IPS-18c (cell line): ENCODE data around the gene SOX18.

Experiments
- H3K4me3 ChIP-seq: 2 replicates; pipeline ENCODE4 v1.7.0; 2013; ENCODE audit warnings: low read depth, mild to moderate bottlenecking, low read length, moderate library complexity; ENCODE audit not compliant: insufficient read depth
- H3K9me3 ChIP-seq: one replicate; pipeline ENCODE4 v1.6.1; 2013; ENCODE audit warnings: mild to moderate bottlenecking, low read length, moderate library complexity; ENCODE audit not compliant: control insufficient read depth, insufficient read depth

The SOX18 gene

DNA sequence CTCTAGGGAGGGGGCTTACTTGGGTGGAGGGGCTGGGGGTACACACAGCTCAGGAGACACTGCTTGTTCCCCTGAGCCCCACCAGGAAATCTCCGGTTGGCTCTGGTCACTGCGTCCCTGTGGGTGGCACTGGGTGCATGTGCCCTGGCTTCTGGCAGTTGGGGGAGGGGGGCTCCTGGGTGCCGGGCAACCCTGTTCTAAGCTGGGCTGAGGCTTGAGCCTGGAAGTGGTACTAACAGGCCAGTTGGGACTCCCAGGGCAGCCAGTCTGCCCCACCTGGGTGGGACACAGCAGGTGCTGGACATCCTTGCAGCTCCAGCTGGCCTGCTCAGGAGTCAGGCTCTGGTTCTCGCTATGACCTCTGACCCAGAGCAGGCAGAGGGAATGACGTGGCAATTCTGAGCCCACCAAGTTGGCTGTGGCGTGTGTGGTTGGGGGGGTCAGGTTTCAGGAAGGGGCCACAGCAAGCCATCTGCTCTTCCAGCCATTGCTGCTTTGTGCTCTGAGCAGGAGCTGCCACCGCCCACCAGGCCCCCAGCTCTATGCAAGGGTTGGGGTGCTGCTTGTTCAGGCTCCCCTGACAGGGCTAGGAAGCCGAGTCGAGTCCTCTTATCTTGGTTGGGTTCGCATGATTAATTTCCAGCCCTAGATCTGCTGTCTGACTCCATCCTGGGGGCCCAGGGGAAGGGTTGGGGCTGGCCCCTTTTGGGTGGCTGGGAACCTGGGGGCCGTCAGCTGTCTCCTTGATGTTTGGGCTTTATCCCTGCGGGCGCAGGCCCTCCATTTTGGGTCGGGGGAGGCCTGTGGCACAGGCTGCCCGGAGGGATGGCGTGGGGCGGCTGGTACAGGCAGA lies 12.9 kb downstream of the SOX18 start:
- Histone ChIP-seq H3K9me3 (no peaks in the 10 kb centered on the region), H3K4me3 (no peak overlapping the region)

DNA sequence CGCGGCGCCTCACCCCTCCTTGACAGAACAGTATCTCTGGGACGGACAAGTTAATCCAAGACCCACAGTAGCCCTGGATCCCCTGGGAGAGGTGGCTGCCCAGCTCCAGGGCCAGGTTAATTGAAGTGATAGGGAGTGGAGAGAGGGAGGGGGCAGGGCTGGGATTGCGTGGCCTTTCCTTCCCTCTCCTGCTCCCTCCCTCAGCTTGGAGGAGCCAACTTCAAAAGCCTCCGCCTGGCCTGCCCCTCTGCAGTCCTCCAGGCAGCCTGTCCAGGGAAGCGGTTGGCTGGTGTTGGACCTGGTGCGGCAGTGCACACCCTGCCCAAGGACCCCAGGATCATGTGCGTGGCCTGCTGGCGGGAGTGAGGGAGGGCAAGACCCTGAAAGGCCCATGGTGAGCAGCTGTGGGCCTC lies 13.5 kb downstream of the SOX18 start, which contains the start of gene C20orf204:
TSS of gene C20orf204 (plus strand) at position 250 of the 413 bp plus-strand sequence. CDS start at position 392, 142 bp downstream.
- H3K9me3 ChIP-seq = no peaks in the 10 kb centered on the region
- no peak within 1 kb of the TSS for H3K4me3 ChIP-seq

DNA sequence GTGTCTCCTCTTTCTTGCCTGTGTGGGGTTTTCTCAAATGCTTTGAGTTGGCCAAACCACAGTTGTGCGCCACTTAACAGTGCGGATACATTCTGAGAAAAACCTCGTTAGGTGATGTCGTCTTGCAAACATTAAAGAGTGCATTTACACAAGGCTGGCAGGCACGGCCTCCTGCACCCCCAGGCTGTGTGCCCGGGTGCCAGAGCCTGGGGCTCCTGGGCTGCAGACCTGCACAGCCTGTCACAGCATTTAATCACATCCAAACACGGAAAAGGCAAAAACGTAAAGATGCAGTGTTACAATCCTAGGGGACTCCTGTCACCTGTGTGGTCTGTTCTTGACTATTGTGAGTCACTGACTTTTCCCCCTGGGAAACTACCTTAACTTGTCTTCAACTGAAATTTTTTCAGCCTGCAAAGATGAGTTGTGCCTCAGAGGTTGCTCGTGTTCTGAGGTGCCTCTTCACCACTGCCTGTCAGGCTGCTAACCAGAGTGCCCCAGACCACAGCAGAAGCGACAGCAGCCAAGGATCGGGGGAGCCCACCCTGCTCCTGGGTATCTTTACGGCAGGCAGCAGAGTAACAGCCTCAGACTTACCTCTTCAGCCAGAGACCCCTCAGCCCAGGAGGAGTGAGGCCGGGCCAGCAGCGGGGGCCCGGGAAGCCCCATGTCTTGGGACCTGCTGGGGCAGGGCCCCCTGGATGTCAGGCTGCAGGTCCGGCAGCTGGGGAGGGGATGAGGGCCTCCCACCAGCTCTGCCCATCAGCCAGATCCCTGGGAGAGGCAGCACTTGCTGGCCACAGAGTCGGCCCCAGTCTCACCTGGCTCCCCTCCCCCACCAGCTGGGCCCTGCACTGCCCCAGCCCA lies 14.1 kb downstream of the SOX18 start:
- no peak overlapping the region for H3K4me3 ChIP-seq
- no peaks in the 10 kb centered on the region for H3K9me3 ChIP-seq

DNA sequence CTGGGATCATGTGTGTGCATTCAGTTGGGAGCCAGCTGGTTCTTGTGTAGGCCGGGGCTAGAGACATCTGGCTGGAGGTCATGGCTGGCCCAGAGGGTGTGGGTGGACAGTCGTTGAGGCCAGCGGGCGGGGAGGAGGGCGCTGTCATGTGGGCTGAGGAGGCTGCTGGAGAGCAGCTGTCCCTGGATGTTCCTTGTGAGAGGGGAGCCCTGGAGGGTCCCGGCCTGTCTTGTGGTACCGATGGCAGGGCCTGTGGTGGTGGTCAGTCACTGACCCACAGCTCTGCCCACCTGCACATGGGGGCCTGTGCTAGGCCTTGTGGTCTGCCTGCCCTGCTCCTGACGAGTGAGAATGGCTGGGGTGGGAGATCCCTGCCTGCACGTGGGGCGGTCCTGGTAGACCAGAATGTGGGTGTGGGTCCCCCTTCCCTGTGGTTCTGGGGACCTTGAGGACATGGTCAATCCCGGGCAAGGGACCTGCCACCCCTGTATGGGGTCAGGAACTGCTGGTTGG lies 15.4 kb downstream of the SOX18 start:
- Histone ChIP-seq H3K9me3 (no peaks in the 10 kb centered on the region), H3K4me3 (no peak overlapping the region)

DNA sequence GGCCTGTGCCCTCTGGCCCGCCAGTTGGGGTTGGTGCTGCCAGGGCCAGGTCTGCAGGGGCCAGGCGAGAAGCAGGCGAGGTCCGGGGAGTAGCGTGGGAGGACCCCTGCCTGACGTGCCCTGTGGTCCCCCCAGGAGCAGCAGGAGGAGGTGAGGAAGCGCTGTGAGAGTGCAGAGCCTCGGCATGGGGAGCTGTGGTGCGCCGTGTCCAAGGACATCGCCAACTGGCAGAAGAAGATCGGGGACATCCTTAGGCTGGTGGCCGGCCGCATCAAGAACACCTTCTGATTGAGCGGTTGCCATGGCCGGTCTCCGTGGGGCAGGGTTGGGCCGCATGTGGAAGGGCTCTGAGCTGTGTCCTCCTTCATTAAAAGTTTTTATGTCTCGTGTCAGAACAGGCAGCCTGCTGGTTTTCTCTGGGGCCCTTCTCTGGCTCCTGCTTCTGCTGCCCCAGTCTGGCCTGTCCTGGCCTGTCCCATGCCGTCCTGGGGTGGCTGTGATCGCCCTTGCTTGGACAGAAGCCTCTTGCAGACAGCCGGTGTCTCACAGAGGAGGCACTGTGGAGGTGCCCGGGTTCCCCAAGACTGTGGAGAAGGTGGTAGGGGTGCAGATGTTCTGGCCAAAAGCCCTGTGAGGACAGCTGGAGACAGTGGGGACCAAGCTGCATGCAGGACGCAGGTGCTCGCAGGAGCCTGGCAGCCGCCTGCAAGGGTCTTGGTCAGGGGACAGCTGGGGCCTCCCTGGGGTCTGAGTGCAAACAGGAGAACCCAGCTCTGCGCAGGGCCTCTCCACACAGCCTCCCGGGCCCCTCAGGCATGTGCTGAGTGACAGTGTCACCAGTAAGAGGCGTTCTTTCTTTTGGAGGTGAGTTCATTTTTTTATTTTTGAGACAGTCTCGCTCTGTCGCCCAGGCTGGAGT lies 16.5 kb downstream of the SOX18 start:
- no peaks in the 10 kb centered on the region for H3K9me3 ChIP-seq

DNA sequence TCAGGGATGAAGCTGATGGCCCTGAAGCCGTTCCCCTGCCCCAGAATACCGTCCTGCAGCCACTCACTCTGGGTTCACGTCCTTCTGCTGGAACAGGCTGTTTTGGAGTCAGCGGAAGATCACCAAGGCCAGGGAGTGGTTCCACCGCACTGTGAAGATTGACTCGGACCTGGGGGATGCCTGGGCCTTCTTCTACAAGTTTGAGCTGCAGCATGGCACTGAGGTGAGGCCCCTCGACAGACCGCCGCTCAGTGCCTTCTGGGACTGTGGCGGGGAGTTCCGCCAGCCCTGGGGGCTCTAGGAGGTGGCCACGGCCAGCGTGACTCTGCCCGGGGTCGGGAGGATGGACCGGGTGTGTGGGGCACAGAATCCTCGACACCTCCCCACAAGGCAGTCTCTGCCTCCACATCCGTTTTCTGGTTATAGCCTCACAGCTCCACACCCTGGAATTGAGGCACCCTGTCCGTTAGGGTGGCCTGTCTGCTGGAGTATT lies 17.6 kb downstream of the SOX18 start:
- Histone ChIP-seq H3K9me3 (no peaks in the 10 kb centered on the region), H3K4me3 (no peak overlapping the region)

More for the DNA sequence above, 16.5 kb downstream of the SOX18 start:
- H3K4me3 ChIP-seq = no peak overlapping the region

DNA sequence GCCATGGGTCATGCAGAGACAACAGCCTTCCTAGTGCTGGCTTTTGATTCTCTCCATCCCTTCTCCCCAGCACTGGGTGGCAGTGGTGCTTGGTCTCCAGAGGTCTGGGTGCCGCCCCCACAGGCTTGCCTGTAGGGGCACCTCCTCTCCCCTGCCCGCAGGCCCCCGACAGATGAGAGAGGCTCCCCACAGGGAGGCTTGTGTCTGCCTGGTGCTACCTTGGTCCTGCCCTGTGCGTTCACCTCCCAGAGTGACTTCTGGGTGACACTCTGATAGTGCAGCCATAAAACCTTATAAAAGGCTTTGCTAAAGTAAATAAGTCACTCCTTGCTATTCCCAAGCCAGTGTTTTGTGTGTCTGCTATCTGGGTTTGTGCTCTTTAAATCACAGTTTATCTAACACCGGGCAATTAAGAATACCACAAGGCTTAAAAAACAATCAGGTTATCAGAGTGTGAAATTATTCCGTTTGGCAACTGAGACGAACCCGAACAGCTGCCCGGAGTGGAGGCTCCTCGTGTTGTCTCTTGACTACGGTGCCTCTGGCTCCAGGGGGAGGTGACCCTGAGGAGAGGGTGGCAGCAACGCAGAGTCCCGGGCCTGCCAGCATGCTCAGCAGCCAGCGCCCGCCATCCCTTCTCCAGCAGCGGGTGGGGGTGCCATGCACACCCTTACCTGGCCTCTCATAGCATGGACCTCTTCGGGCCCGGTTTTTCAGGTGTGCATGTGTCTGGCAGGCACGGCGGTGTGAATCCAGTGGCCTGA lies 18.9 kb downstream of the SOX18 start:
- no peaks in the 10 kb centered on the region for H3K9me3 ChIP-seq
- no peak overlapping the region for H3K4me3 ChIP-seq

DNA sequence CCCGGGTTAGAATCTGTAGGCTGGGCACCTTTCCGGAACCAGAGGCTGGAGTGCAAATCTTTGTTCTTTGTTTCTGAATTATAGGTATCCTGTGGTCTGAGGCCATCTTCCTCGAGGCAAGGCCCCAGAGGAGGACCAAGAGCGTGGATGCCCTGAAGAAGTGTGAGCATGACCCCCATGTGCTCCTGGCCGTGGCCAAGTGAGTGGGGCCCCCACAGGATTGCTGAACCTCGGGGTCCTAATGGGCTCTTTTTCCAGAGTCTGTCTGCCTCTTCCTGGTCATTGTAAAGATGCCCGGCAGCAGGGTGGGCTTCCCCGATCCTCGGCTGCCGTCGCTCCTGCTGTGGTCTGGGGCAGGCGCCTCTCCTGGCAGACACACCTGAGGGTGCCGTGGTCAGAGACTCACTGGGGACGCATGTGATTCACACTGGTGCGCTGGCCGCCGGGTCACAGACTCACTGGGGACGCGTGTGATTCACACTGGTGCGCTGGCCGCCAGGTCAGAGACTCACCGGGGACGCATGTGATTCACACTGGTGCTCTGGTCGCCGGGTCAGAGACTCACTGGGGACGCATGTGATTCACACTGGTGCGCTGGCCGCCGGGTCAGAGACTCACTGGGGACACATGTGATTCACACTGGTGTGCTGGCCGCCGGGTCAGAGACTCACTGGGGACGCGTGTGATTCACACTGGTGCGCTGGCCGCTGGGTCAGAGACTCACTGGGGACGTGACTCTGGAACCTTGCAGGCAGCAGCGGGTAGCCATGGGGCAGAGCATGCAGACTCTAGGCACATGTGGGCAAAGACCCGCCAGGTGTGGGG lies 19.9 kb downstream of the SOX18 start:
- no peaks in the 10 kb centered on the region for H3K9me3 ChIP-seq
- no peak overlapping the region for H3K4me3 ChIP-seq

DNA sequence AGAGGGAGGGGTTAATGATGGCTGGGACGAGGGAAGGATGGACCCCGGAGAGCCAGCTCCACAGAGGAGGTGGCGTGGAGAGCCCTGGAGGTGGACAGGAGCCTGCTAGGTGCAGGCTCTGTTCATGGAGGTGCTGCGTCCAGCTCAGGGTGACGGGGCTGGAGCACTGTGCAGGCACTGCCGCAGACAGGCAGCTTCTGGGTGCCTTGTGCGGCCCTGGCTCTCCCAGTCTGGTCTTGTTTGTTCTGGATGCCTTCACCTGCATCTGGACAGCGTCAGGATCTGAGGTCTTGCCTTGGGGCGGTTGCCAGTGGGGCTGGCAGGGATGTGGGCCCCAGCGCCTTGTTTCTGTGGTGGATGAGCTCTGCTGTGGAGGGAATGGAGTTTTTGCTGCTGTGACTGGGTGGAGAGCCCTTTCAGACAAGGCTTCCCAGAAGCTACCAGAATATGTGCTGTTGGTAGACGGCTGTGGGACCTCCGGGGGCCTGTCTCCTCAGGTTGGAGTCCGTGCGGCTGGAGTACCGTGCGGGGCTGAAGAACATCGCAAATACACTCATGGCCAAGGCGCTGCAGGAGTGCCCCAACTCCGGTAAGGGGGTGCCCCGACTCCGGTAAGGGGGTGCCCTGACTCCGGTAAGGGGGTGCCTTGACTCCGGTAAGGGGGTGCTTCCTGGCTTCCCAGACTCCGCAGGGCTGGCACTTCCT lies 21.3 kb downstream of the SOX18 start:
- Histone ChIP-seq H3K4me3 (no peak overlapping the region), H3K9me3 (no peaks in the 10 kb centered on the region)

DNA sequence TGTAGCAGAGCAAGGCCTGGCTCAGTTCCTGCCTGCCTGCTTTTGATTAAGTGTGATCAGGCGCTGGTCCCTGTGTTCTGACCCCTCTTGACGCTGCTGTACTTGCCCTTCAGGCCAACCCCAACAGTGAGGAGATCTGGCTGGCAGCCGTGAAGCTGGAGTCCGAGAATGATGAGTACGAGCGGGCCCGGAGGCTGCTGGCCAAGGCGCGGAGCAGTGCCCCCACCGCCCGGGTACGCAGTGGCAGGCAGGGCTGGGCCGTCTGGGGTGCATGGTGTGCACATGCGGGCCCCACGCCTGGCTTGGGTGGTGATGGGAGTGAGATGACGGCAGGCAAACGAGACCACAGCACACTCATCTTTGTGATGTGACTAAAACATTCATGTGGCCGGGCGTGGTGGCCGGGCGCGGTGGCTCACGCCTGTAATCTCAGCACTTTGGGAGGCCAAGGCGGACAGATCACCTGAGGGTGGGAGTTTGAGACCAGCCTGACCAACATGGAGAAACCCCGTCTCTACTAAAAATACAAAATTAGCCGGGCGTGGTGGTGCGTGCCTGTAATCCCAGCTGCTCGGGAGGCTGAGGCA lies 23.5 kb downstream of the SOX18 start:
- Histone ChIP-seq H3K4me3 (no peak overlapping the region), H3K9me3 (no peaks in the 10 kb centered on the region)

DNA sequence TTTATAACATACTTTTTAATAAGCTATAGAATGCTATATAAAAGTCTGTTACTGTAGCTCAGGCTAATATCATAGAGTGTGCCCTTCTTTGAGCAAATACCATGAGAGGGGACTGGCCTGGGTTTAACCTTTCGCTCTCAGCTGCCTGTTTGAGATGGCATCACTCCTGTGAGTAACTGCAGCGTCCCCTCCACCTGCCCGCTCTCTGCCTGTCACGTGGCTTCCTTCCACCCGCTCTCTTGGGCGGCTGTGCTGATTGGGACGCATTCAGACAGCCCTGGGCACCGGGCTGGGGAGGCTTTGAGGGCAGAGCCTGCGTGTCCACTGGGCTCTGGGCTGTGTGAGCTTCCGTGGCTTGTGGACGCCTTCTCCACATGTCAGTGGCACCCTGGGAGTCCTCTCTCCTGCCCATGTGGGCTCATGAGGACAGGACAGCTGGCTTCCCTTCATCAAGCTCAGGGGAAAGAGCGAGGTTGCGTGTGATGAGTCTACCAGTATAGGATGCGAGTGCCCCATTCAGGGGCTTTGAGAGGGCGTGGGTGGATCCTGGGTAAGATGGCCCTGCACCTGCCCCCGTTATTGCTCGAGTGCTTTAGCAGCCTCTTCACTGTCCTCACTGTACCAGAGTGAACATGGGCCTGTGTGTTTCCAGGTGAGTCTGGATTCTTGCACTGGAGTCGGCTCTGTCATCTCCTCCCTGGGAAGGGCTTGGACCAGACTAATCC lies 24.2 kb downstream of the SOX18 start:
- Histone ChIP-seq H3K4me3 (no peak overlapping the region), H3K9me3 (no peaks in the 10 kb centered on the region)

DNA sequence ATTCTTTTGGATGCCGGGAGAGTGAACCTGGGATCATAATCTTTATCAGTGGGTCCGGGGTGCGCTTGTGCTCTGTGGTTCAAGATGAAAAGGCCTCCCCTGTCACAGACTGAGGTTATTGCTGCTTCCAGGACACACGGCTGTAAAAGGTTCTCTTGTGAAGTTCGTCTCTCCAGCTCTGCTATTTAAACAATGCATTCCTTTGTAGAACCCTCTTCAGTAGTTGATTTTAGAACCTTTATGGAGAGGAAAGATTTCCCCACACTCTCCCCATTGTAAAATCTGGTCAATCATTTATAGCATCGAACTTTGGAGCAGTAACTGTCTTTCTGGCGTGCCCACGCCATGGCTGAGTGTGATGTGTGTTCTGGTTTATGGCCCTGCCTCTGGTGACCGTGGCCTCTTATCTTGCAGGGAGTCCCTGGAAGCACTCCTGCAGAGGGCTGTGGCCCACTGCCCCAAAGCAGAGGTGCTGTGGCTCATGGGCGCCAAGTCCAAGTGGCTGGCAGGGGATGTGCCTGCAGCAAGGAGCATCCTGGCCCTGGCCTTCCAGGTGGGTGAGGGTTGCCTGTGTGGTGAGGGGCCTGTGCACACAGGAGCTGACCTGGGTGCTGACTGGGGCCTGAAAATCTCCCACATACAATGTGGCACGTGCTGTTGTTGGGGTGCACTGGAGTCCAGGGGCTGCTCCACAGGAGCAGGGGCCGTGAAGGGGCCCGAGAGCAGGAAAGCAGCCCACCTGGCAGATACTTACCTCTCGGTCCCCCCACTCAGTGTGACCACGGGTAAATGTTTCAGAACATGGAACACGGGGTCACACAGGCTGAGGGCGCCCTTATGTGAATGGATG lies 25.1 kb downstream of the SOX18 start:
- no peaks in the 10 kb centered on the region for H3K9me3 ChIP-seq
- H3K4me3 ChIP-seq = no peak overlapping the region

DNA sequence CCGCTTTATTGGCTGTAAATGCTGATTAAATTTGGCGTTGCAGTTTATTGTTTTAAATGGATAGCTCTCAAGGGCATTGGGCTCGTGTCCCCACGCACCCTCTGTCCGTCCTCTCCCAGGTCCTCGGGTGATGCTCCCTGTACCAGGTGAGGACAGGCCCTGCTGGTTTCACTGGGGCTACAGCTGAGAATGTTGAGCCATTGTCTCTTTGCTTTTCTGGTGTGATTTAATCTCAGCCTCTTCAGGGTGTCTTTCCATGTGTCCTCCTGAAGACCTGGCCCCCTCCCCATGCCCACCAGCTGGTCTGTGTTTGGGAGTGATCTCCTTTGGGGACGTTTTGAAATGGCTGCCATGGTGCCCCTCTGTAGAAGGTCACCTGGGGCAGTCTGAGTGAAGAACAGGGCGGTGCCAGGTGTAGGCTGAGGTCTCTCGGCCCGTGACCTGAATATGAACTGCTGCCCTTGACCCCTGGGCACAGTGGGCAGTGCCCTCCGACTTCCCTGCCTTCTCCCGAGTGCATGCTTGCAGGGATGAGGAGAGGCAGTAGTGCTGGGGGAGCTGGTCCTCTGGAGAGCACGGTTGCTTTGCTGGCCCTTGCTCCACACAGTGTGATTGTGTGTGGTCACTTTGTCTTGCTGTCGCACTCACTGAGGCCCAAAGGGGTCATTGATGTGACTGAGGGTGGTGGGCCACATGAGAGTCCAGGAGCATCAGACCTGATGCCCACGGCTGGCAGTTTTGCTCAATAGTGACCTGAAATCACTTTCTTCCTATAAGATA lies 25.9 kb downstream of the SOX18 start:
- H3K9me3 ChIP-seq = no peaks in the 10 kb centered on the region
- H3K4me3 ChIP-seq = no peak overlapping the region
